ENCODE measurements around the gene UBR3.

The UBR3 gene

DNA sequence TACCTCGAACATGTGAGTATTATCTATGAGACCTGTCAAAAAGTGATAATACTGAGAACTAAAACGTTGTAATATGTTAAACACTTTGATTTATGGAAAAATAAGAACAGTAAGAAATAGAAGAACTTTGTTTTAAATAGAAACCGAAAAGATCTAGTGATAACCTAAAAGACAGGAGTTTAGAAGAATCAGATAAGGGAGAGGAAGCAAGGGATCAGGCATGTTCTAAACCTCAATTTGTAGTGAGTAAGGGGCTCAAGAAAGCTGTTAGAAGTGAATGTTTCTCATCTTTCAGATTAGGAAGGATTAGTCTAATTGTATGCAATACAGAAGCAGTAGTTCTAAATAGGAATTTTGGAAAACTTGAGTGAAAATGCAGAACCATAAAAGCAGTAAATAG lies 182.0 kb downstream of the UBR3 start:
- DNase-seq = no peak

DNA sequence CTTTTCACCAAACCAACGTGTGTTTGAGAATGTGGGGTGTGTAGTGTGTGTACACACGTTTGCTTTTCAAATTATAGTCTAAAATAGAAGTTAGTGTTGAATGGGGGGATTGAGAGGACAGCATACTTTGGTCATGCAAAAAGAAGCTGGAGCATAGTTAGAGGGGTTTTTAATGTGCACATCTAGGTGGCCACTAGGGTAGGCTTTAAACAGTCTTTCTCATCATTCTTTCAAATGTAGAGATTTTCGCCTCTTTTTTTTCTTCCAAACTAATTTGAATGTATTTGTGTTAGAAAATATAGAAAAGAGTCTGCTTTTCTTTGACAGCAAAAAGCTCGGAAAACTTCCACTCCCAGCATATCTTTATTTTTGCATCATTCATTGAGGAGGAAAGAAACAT lies 185.5 kb downstream of the UBR3 start:
- no peak for DNase-seq

DNA sequence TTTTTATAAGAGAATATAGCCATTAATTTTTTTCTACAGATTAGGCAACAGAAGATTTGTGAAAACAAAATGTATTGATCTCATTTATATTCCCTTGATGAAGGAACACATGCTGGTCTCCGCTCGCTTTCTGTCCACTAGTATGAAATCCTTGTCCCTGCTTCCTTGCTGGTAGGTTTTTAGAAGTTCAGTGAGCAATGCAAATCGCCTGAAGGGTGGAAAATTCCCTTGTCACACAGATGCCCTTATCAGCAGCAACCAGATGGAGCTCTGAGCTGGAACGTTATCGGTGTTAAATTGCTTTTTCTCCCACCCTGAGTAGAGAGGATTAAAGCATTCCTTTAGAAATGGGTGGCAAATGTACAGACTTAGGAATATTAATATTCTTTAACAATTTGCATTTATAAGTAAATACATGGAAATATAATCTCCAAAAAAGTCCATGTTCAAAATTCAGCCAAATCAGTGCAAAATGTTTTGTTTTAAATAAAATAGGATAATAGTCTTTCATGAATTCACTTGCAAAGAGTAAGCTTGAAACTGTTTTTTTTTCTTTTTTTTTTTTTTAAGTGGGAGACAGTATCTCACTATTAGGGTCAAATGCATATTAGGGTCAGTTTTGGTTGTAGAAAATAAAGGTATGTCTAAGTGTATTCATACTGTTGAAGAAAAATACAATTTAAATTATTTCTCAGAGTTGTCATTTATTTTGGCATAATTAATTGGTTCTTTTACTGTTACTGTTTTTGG lies 186.7 kb downstream of the UBR3 start:
- no peak for DNase-seq

DNA sequence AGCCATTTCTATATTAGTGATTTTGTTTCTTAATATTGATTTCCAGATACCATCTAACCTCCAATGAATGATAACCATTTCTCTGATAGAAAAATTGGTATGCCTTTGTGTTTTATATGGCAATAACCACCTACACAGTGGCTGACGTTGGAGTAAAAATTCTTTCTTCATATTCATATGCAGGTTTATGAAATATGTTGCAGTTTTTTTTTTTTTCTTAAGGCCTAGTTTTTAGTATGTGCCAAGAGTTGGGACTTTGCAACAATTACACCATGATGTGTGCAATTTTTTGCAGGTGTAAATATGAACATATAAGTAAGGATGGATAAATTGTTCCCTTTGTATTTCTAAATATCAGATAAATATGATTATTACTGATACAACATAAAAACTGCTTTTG lies 187.5 kb downstream of the UBR3 start:
- DNase-seq = no peak

DNA sequence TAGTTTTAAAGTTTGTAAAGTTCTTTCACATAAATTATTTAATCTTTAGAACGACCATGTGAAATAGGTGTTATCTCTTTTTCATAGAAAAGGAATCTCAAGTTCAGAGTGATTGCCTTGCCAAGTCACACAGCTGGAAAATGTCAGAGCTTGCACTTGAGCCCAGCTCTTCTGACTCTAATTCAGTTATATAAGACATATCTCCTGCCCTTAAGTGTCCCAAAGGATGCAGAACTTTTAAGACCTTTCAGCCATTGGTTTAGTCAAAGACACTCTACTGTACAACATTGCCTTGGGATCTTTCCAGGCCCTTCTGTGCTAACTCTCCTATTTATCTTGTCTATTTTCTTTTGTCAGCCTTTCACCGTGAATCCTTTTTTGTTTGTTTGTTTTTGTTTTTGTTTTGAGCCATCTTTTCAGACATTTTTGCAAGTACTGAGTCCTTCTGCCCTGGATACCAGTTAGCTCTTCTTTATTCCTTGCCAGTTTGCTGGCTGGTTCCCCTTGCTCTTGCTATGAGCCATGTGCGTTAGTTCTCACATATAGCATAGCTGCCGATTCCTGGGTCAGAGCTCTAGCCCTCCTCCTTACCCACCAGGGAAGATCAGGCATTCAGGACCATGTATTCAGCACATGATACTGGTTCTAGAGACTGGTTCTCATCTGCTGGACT lies 190.7 kb downstream of the UBR3 start:
- no peak for DNase-seq

DNA sequence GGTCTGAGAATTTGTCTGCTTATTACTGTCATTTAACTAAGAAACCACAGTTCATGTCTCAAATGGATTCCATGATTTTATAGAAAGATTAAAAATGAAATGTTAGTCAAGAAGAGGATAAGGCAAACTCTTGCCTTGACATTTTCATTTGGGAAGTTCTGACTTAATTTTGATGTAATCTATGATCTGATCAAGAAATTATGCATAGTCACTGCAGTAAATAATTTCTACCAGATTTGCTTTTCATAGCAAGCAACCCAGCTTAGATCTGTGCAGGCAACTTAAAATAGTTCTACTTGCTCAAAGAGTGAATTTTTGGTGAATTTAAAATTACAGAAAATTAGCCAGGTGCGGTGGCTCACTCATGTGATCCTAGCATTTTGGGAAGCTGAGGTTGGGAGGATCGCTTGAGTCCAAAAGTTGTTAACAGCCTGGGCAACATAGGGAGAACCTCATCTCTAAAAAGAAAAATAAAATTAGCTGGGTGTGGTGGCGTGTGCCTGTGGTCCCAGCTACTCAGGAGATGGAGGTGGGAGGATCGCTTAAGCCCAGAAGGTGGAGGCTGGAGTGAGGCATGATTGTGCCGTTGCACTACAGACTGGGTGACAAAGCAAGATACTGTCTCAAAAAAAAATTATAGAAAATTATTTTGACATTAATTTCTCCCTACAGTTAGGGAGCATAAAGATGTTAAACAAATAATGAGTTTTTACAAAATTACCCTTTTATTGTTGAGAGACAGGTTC lies 192.0 kb downstream of the UBR3 start:
- DNase-seq = no peak

DNA sequence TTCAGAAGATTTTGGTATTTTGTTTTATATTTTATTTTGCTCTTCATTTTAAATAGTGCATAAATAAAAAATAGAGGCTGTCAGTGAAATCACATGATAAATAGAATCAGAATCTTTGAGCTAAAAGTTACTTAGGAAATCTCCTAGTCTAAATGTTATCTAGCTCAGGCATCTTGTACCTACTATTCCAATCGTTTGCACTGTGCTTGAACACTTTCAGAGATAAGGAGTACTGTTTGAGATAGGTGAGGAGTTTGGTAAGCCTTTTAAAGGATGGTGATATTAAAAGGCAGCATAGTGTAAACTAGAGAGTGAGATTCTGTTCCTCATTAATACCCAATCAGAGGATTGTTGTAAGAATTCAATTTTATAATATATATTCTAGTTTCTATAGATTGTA lies 193.5 kb downstream of the UBR3 start:
- DNase-seq = no peak

DNA sequence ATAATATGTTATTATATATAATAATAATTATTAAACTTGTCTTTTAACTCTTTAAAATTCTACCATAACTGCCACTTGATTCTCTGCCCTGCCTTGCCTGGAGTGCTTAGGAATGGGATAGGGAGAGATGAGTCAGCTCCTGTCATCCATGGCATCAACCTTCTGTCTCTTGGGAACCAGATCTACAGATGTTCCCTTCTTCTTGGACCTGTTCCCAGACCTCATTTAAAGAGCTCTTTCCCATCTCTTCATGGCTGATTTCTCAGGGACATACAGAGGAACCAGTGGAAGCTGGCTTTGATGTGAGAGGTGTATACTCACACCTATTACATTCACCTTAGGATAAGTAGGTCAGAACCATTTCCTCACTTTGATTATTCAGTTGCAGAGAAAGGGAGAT lies 195.4 kb downstream of the UBR3 start:
- no peak for DNase-seq

DNA sequence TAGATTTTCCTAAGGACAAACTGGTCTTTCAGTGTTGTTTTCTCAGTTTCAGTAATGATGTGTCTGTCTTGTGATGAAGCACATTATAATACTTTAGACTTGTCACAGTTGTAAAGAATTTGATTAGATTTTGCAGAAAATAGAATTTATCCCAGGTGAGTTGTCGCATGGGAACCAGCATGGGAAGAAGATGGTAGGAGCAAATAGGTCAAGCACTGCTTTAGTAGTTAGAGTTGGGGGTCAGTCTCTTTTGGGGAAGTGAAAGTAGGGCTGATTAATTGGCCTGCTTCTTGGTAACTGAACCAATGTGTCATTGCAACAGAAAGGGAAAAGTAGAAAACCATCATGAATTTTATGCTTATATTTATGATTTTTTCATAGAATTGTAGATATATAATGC lies 197.5 kb downstream of the UBR3 start:
- no peak for DNase-seq

DNA sequence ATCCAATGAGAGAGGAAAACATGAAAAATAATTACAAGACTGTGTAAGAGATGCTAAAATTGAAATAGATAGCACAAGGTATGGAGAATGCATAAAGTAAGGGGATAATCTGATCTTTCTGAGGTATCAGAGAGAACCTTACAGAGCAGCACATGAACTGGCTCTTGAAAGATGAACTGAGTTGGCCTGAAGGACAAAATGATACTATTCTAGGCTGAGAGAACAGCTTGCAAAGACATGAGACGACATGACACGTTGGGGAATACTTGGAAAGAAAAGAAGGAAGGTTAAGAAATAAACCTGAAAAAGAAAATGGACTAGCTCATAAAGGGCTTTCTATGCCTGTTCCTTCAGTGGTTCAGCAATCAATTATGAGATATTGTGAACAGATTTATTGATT lies 198.0 kb downstream of the UBR3 start:
- DNase-seq = no peak

DNA sequence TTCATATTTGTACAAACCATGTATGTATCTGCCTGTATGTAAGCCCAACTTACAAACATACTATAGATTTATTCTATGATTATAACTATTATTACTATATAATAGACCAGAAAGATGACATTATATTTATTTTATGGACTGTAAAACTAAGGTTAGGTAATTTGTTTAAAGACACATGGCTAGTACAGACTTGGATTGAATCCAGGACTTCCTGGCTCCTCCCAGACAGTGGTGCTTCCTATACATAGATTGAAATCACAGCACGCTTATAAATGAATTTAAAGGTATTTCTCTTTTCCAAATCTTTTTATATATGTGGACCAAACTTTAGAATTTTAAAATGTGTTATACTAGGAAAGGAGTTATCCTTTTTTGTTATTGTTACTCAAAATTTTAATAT lies 199.1 kb downstream of the UBR3 start:
- DNase-seq = no peak

DNA sequence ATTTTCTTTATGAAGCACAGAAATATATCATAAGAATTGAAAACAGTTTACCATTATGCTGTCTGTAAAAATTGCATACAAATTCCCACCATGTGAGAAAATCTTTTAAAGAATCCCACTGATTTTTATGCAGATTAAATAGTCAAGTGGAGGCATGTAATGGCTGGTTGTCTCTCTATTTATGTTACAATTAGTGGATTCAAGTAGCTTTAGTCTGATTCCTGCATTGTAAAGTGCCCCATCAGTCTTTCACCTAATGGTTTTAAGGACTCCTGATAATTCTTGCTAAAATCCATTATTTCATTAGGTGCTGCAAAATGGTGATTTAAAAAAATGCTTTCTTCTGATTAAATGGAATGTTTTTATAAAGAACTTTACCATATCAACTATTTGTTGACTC lies 202.3 kb downstream of the UBR3 start:
- no peak for DNase-seq

DNA sequence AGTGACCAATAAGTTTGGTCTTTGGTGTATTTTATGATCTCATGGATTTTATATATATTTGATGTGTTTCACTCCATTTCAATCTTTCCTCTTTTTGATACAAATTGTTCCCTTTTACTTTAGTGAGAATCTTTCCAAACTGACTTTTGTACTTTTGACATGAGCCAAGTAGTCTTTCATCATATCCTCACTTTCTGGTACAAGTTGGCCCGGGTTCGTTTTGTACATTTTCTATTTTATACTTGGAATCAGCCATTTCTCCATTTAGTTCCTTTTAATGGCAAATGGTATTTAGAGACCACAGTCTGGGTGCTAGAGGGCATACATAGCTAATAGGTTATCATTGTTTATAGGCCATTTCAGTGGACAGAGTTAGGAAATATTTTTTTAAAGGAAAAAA lies 202.8 kb downstream of the UBR3 start:
- no peak for DNase-seq

DNA sequence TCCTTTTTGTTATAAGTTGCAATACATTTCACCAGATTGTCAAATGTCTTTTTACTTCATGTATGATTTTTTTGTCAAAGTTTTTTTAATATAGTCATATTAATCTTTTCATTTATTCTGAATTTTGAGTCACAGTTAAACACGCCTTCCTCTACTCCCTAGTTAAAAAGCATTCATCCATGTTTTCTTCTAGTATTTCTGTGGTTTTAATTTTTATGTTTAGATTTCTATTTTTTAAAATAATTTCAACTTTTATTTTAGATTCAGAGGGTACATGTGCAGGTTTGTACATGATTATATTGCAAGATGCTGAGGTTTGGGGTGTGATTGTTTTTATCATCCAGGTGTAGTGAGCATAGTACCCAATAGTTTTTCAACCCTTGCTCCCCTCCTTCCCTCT lies 204.0 kb downstream of the UBR3 start:
- no peak for DNase-seq

DNA sequence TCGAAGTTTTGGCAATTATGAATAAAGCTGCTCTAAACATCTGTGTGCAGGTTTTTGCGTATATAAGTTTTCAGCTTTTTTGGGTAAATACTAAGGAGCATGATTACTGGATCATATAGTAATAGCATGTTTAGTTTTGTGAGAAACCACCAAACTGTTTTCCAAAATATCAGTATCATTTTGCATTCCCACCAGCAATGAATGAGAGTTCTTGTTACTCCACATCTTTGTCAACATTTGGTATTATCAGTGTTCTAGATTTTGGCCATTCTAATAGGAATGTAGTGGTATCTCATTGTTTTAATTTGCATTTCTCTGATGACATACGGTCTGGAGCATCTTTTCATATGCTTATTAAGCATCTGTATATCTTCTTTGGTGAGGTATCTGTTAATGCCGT lies 207.3 kb downstream of the UBR3 start:
- DNase-seq = no peak

DNA sequence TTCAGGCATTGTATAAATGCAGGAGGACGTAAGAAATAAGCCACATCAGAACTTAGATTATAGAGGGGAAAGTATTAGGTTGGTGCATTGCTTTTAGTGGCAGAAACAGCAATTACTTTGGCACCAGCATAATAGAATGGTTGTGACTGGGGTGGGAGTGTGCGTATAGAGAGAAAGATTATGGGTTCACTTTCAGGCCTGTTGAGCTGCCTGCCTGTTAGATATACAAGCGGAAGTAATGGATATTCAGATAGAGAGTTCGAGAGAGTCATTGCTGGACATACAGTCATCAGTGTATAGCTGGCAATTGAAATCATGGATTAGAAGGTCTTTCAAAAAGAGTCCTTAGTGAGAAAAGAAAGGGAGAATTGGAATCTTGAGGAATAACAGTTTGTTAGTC lies 211.5 kb downstream of the UBR3 start:
- DNase-seq = no peak

DNA sequence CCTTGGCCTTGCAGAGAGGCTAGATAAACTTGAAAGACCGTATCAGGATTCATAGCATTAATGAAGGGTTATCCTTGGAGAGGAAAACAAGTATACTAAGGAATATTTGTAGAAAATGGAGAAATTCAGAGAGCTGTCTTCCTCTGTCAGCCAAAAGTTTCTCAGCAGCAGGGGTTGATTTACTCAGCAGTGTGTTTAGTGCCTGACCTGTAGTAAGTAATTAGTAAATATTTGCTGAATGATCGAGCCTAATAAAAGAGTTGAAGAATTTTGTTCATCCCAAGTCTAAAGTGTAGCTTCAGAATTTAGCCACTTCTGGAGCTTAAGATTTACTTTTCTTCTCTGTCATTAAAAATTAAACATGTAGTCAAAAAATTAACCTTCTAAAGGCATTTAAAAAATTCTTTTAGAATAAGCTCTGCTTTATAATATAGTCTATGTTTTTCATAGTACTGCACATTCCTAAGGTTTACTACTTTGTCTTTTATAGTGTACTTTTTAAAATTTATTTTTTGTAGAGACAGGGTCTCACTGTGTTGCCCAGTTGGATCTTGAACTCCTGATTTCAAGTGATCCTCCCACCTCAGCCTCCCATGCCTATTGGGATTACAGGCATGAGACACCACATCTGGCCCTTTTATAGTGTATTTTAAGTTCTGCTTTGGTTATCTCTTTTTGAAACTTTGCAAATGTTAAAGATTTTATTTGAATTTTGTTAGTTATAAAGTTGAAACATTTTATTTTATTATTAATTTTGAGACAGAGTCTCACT lies 212.3 kb downstream of the UBR3 start:
- no peak for DNase-seq

DNA sequence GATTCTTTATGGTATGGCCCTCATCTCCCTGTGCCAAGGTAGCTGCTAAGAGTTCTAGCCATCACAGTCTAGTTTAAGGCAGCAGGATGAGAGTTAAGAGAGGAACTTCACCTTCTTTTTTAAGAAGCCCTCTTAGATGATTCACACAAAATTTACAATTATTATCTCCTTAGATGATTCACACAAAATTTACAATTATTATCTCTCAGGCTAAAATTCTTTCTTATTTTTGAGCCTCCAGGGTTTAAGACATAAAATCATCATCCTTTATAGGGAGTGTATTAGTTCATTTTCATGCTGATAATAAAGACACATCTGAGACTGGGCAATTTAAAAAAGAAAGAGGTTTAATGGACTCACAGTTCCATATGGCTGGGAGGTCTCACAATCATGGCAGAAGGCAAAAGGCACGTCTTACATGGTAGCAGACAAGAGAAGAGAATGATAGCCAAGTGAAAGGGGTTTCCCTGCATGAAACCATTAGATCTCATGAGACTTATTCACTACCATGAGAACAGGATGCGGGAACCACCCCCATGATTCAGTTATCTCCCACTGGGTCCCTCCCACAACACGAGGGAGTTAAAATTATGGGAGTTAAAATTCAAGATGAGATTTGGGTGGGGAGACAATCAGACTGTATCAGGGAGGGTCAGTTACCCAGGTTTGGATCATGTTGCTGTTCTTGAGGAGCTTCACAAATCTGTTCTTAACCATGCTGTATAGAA lies 217.7 kb downstream of the UBR3 start:
- DNase-seq = no peak

DNA sequence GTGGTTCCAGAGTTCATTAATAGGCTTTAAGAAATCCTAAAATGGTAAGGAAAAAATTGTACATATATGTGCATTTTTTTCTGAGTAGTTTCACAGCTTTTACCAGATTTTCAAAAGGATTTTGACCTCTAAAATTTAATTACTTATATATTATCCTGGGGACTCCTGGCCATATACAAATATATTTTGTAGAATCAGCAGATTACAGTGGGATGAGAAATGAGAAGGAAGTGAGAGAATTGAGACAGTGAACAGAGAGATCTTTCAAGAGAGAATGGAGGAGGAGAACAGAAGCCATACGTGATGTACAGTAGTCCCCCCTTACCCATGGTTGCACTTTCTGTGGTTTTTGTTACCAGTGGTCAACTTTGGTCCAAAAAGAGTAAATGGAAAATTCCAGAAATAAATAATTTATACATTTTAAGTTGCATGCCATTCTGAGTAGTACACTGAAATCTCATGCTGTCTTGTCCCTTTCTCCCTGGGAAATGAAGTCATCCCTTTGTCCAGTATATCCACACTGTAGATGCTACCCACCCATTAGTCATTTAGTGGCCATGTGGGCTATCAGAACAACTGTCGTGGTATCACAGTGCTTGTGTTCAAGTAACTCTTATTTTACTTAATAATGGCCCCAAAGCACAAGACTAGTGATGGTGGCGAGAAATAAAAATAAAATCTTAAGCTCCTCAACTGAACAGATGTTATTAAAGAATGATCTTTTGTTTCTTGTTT lies 220.2 kb downstream of the UBR3 start:
- DNase-seq = no peak

DNA sequence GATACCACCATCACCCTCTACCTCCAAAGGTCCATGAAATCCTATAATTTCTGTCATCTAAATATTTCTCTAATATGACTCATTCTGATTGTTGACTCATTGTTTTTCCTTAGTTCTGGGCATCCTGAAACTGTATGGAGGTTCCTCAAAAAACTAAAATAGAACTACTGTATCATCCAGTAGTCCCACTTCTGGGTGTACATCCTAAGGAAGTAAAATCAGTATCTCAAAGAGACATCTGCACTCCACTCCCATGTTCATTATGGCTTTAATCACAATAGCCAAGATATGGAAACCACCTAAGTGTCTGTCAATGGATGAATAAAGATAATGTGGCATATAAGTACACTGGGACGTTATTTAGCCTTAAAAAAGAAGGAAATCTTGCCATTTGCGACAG lies 224.9 kb downstream of the UBR3 start:
- DNase-seq = no peak

DNA sequence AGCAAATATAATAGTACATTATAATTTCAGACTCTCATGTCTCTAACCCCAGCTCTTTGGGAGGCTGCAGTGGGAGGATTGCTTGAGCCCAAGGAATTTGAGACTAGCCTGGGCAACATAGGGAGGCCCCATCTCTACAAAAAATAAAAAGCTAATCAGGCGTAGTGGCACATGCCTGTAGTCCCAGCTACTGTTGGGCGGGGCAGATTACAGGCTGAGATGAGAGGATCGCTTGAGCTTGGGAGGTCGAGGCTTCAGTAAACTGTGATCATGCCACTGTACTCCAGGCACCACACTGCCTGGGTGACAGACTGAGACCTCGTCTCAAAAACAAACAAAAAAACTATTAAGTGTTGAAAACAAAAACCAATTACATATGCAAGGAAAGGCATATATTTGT lies 227.7 kb downstream of the UBR3 start:
- no peak for DNase-seq

DNA sequence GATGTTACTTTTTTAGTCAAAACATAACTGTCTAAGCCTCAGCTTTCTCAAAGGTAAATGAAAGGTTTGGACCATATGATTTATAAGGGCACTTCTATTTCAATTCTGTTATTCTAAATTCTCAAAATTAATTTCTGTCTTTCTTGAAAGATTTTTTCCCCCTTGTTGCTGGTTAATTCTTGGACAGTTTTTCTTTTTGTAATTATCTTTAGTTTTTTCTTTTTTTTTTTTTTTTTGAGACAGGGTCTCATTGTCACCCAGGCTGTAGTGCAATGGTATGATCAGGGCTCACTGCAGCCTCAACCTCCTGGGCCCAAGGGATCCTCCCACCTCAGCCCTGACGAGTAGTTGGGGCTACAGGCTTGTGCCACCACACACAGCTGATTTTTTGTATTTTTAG lies 229.6 kb downstream of the UBR3 start:
- DNase-seq = no peak
